HepG2 (cell line): ENCODE measurements around the gene ALDH3B1. TPM values are rescaled to one million over a fixed set of nuclear protein-coding genes. Genes with fewer than 3 reads are reported as not detected.

Source experiments
- DMAP1 ChIP-seq: IDR thresholded peaks from 2 replicates; pipeline ENCODE4 v1.6.1; 2016
- GABPA ChIP-seq, 2 experiments: IDR thresholded peaks; 2 replicates each; pipeline ENCODE4 v1.6.1; 2011 to 2016; ENCODE audit warnings: low read depth in 2 of 2, low read length in 1 of 2, missing biosample characterization in 1 of 2, missing genetic modification characterization in 1 of 2
- GATA4 ChIP-seq: sonication (generic); IDR thresholded peaks from 2 replicates; pipeline ENCODE4 v1.6.1; 2016; ENCODE audit warnings: antibody characterized with exemption, low read depth, borderline replicate concordance
- JUND ChIP-seq: sonication (generic); formaldehyde crosslinking; IDR thresholded peaks from 2 replicates; pipeline ENCODE4 v1.8.0; 2022; ENCODE audit warnings: mild to moderate bottlenecking, missing genetic modification reagents
- NCOA1 ChIP-seq: sonication (generic); formaldehyde crosslinking; IDR thresholded peaks from 2 replicates; pipeline ENCODE4 v1.9.0; 2021; ENCODE audit warnings: missing genetic modification reagents
- NFE2L1 ChIP-seq: sonication (generic); formaldehyde crosslinking; IDR thresholded peaks from 2 replicates; pipeline ENCODE4 v1.4.0; 2020; ENCODE audit warnings: missing genetic modification reagents, mild to moderate bottlenecking, borderline replicate concordance
- PAF1 ChIP-seq: IDR thresholded peaks from 2 replicates; pipeline ENCODE4 v1.6.1; 2016; ENCODE audit warnings: missing genetic modification reagents, missing compliant biosample characterization
- RXRB ChIP-seq: IDR thresholded peaks from 2 replicates; pipeline ENCODE4 v1.6.1; 2016; ENCODE audit warnings: borderline replicate concordance, missing genetic modification reagents, missing compliant biosample characterization
- SRY ChIP-seq: sonication (generic); formaldehyde crosslinking; IDR thresholded peaks from 2 replicates; pipeline ENCODE4 v1.8.0; 2022; ENCODE audit warnings: mild to moderate bottlenecking, missing genetic modification reagents
- THRA ChIP-seq: sonication (generic); formaldehyde crosslinking; IDR thresholded peaks from 2 replicates; pipeline ENCODE4 v1.4.0; 2020; ENCODE audit warnings: missing genetic modification reagents, borderline replicate concordance
- ZBTB33 ChIP-seq: sonication (generic); formaldehyde crosslinking; IDR thresholded peaks from 2 replicates; pipeline ENCODE4 v1.4.0; 2020; ENCODE audit warnings: missing genetic modification reagents
- ZNF160 ChIP-seq: sonication (generic); formaldehyde crosslinking; IDR thresholded peaks from 2 replicates; pipeline ENCODE4 v1.8.0; 2022; ENCODE audit warnings: mild to moderate bottlenecking, inconsistent platforms, missing genetic modification reagents
- ZNF644 ChIP-seq: IDR thresholded peaks from 2 replicates; pipeline ENCODE4 v1.6.1; 2016; ENCODE audit warnings: low read depth
- polyA plus RNA-seq, 8 experiments: library from polyadenylated mRNA; depleted of rRNA in 3 of 8; stranded (reverse) in 7 of 8; unstranded in 1 of 8; fragments of >200 nt; fragmentation: Illumina TruSeq in 4 of 8; extraction: Trizol in 4 of 8; gene quantifications; 2 replicates each; pipeline versions ENCODE4 v1.2.1 to v1.2.3, GENCODE V29; 2011 to 2016; ENCODE audit warnings: low read depth in 4 of 8, missing spikeins in 1 of 8, mixed read lengths in 1 of 8; ENCODE audit not compliant: insufficient read depth in 1 of 8
- total RNA-seq, 5 experiments: library from RNA; depleted of rRNA; stranded (reverse); fragments of >200 nt; fragmentation: Illumina TruSeq; extraction: Trizol; gene quantifications; 2 replicates each; pipeline ENCODE4 v1.2.3, GENCODE V29; 2016; ENCODE audit warnings: low read depth in 1 of 5
- TF ChIP-seq, protein P1 (sequence below): sonication (generic); formaldehyde crosslinking; IDR thresholded peaks from 2 replicates; pipeline ENCODE4 v1.5.0; 2020; ENCODE audit warnings: mild to moderate bottlenecking, missing genetic modification reagents, borderline replicate concordance
- TF ChIP-seq, protein P2 (sequence below): sonication (generic); formaldehyde crosslinking; IDR thresholded peaks from 2 replicates; pipeline ENCODE4 v1.4.0; 2020; ENCODE audit warnings: mild to moderate bottlenecking, low read depth, missing genetic modification reagents
- TF ChIP-seq, protein P3 (sequence below): sonication (generic); formaldehyde crosslinking; IDR thresholded peaks from 2 replicates; pipeline ENCODE4 v1.8.0; 2022; ENCODE audit warnings: missing genetic modification reagents, mild to moderate bottlenecking, inconsistent platforms, borderline replicate concordance

Gene ALDH3B1
- total and polyA plus RNA-seq, 2 of the 13 experiments (the other 11 are each of a cell fraction or from before 2014, with no cell fraction given), result 4.0 to 6.7 TPM

GRCh38 chr11:68038226-68038717 is 28.1 kb downstream of the ALDH3B1 start (continued):
- TF ChIP-seq ZBTB33 (CRISPR knock-in tag) (peak; percentile 60; the same call in 1 of the 2 replicates), THRA (CRISPR knock-in tag) (peak; percentile 99), ZNF644 (CRISPR knock-in tag) (peak; percentile 67; the same call in 1 of the 2 replicates), PAF1 (CRISPR knock-in tag) (no peak), GATA4 (no peak; the same call in 1 of the 2 replicates), SRY (CRISPR knock-in tag) (no peak; the same call in 1 of the 2 replicates), NFE2L1 (CRISPR knock-in tag) (no peak; the same call in 1 of the 2 replicates), GABPA (IDR thresholded peaks at IDR 0.05; ENCODE audit: low read depth, low read length) (no peak), GABPA (CRISPR knock-in tag; IDR thresholded peaks at IDR 0.05; ENCODE audit: low read depth) (peak; percentile 68), RXRB (peak; percentile 98), JUND (CRISPR knock-in tag) (peak; percentile 79), ZNF160 (CRISPR knock-in tag) (peak; percentile 69; the same call in 1 of the 2 replicates), NCOA1 (no peak), DMAP1 (peak; percentile 87)
- TF ChIP-seq, protein P1, sequence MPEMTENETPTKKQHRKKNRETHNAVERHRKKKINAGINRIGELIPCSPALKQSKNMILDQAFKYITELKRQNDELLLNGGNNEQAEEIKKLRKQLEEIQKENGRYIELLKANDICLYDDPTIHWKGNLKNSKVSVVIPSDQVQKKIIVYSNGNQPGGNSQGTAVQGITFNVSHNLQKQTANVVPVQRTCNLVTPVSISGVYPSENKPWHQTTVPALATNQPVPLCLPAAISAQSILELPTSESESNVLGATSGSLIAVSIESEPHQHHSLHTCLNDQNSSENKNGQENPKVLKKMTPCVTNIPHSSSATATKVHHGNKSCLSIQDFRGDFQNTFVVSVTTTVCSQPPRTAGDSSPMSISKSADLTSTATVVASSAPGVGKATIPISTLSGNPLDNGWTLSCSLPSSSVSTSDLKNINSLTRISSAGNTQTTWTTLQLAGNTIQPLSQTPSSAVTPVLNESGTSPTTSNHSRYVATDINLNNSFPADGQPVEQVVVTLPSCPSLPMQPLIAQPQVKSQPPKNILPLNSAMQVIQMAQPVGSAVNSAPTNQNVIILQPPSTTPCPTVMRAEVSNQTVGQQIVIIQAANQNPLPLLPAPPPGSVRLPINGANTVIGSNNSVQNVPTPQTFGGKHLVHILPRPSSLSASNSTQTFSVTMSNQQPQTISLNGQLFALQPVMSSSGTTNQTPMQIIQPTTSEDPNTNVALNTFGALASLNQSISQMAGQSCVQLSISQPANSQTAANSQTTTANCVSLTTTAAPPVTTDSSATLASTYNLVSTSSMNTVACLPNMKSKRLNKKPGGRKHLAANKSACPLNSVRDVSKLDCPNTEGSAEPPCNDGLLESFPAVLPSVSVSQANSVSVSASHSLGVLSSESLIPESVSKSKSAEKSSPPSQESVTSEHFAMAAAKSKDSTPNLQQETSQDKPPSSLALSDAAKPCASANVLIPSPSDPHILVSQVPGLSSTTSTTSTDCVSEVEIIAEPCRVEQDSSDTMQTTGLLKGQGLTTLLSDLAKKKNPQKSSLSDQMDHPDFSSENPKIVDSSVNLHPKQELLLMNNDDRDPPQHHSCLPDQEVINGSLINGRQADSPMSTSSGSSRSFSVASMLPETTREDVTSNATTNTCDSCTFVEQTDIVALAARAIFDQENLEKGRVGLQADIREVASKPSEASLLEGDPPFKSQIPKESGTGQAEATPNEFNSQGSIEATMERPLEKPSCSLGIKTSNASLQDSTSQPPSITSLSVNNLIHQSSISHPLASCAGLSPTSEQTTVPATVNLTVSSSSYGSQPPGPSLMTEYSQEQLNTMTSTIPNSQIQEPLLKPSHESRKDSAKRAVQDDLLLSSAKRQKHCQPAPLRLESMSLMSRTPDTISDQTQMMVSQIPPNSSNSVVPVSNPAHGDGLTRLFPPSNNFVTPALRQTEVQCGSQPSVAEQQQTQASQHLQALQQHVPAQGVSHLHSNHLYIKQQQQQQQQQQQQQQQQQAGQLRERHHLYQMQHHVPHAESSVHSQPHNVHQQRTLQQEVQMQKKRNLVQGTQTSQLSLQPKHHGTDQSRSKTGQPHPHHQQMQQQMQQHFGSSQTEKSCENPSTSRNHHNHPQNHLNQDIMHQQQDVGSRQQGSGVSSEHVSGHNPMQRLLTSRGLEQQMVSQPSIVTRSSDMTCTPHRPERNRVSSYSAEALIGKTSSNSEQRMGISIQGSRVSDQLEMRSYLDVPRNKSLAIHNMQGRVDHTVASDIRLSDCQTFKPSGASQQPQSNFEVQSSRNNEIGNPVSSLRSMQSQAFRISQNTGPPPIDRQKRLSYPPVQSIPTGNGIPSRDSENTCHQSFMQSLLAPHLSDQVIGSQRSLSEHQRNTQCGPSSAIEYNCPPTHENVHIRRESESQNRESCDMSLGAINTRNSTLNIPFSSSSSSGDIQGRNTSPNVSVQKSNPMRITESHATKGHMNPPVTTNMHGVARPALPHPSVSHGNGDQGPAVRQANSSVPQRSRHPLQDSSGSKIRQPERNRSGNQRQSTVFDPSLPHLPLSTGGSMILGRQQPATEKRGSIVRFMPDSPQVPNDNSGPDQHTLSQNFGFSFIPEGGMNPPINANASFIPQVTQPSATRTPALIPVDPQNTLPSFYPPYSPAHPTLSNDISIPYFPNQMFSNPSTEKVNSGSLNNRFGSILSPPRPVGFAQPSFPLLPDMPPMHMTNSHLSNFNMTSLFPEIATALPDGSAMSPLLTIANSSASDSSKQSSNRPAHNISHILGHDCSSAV (CRISPR knock-in tag), result peak; percentile 97; the same call in 1 of the 2 replicates
- TF ChIP-seq, protein P2, sequence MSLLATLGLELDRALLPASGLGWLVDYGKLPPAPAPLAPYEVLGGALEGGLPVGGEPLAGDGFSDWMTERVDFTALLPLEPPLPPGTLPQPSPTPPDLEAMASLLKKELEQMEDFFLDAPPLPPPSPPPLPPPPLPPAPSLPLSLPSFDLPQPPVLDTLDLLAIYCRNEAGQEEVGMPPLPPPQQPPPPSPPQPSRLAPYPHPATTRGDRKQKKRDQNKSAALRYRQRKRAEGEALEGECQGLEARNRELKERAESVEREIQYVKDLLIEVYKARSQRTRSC, result peak; percentile 64; the same call in 1 of the 2 replicates
- TF ChIP-seq, protein P3, sequence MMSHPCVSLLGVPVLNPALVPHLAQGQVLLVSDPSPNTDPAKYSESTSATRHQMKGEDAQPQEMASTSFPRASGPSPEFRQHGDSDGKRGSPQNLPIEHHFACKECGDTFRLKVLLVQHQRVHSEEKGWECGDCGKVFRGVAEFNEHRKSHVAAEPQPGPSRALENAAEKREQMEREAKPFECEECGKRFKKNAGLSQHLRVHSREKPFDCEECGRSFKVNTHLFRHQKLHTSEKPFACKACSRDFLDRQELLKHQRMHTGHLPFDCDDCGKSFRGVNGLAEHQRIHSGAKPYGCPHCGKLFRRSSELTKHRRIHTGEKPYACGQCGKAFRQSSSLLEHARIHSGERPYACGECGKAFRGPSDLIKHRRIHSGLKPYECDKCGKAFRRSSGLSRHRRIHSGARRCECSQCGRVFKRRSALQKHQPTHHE (CRISPR knock-in tag), result peak; percentile 90
